HepG2 (cell line): ENCODE results near the gene RTP5.

Experiments used
- GATAD2A ChIP-seq: IDR thresholded peaks from 2 replicates; pipeline ENCODE4 v1.6.1; 2016
- HBP1 ChIP-seq: IDR thresholded peaks from 2 replicates; pipeline ENCODE4 v1.6.1; 2016; ENCODE audit warnings: low read depth, control low read depth
- HOXA7 ChIP-seq: sonication (generic); formaldehyde crosslinking; IDR thresholded peaks from 2 replicates; pipeline ENCODE4 v1.8.1; 2022; ENCODE audit warnings: mild to moderate bottlenecking, missing genetic modification reagents, moderate library complexity
- SUZ12 ChIP-seq: fragments of 150-350 bp; IDR thresholded peaks from 2 replicates; pipeline ENCODE4 v1.6.1; 2014; ENCODE audit warnings: low read depth, low read length
- TF ChIP-seq, protein P1 (sequence below), 2 experiments: IDR thresholded peaks; 2 replicates each; pipeline ENCODE4 v1.6.1; 2011 to 2012; ENCODE audit warnings: low read length in 2 of 2, borderline replicate concordance in 1 of 2, low read depth in 1 of 2, mild to moderate bottlenecking in 1 of 2, moderate library complexity in 1 of 2

- TF ChIP-seq HOXA7 (CRISPR knock-in tag) (no peak), SUZ12 (no peak), GATAD2A (CRISPR knock-in tag) (no peak), HBP1 (CRISPR knock-in tag) (no peak)
- TF ChIP-seq, protein P1, sequence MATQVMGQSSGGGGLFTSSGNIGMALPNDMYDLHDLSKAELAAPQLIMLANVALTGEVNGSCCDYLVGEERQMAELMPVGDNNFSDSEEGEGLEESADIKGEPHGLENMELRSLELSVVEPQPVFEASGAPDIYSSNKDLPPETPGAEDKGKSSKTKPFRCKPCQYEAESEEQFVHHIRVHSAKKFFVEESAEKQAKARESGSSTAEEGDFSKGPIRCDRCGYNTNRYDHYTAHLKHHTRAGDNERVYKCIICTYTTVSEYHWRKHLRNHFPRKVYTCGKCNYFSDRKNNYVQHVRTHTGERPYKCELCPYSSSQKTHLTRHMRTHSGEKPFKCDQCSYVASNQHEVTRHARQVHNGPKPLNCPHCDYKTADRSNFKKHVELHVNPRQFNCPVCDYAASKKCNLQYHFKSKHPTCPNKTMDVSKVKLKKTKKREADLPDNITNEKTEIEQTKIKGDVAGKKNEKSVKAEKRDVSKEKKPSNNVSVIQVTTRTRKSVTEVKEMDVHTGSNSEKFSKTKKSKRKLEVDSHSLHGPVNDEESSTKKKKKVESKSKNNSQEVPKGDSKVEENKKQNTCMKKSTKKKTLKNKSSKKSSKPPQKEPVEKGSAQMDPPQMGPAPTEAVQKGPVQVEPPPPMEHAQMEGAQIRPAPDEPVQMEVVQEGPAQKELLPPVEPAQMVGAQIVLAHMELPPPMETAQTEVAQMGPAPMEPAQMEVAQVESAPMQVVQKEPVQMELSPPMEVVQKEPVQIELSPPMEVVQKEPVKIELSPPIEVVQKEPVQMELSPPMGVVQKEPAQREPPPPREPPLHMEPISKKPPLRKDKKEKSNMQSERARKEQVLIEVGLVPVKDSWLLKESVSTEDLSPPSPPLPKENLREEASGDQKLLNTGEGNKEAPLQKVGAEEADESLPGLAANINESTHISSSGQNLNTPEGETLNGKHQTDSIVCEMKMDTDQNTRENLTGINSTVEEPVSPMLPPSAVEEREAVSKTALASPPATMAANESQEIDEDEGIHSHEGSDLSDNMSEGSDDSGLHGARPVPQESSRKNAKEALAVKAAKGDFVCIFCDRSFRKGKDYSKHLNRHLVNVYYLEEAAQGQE (IDR thresholded peaks at IDR 0.05; ENCODE audit: borderline replicate concordance in 1 of 2, low read depth in 1 of 2, low read length in 2 of 2) = no peak
Observed at GRCh38 chr2:241870611-241871537, 1.3 kb downstream of the RTP5 start.
